ENCODE data around the gene CX3CR1.
"Not testable (repeated sequence)": the region's sequence is repeated elsewhere in the genome, so short reads cannot be mapped to it uniquely, and the experiment has no call there.

Gene CX3CR1

DNA sequence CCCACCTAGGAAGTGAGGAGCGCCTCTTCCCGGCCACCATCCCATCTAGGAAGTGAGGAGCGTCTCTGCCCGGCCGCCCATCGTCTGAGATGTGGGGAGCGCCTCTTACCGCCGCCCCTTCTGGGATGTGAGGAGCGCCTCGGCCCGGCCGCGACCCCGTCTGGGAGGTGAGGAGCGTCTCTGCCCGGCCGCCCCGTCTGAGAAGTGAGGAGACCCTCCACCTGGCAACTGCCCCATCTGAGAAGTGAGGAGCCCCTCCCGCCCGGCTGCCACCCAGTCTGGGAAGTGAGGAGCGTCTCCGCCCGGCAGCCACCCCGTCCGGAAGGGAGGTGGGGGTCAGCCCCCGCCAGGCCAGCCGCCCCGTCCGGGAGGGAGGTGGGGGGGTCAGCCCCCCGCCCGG lies 52.2 kb downstream of the CX3CR1 start:
- in situ Hi-C loops (cut with MboI; ENCODE audit: low sequenced_read_pairs), result not testable (repeated sequence)

DNA sequence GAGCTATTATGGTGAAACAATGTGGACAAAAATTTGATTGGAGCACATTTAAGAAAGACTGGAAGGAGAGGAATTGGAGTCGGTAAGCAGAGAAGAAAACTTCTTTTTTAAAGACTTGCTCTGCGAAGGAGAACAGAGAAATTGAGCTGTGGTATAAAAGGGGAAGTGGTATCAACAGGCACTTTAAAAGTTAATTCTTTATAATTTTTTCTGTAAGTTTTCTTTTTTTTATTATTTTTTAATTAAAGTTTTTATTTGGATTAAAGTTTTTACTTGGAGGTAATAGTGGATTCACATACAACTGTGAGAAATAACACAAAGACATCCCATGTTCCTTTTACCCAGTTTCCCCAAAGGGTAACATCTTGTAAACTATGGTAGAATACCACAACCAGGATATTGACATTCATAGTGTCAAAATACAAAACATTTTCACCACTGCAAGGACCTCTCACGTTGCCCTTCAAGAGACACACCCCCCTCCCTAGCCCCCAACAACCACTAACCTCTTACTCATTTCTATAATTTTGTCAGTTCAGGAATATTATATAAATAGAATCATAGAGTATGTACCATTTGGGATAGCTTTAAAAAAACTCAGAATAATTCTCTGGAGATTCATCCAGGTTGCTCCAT lies 53.6 kb downstream of the CX3CR1 start:
- in situ Hi-C loops (cut with MboI; ENCODE audit: low sequenced_read_pairs), result no loop called here

DNA sequence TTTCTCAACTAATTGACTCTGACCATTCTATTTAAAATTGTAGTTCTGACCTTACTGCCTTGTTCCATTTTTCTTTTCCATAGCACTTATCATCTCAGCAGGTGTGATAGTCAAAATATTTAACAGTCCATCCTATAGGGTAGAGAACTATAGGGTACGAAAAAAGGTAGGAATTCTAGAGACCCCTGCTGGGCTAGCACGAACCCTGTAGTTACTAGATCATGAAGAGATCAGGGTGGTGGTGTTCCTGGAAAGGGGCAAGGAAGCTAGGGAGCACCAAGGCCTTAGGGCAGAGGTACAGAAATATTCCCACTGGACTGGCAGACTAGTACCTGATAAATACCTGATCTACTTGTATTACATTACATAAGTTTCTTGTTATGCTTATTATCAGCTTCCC lies 55.5 kb downstream of the CX3CR1 start:
- in situ Hi-C loops (cut with MboI; ENCODE audit: low sequenced_read_pairs), result no loop called here

DNA sequence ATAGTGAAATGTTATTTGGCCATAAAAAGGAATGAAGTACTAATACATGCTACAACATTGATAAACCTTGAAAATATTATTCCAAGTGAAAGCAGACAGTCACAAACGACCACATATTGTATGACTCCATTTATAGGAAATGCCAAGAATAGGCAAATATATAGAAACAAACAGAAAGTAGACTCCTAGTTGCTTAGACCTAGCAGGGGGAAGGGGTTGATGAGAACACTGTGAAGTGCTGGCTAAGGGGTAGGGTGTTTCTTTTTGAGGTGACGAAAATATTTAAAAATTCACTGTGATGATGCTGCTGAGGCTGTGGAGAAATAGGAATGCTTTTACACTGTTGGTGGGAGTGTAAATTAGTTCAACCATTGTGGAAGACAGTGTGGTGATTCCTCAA lies 56.9 kb downstream of the CX3CR1 start:
- in situ Hi-C loops (cut with MboI; ENCODE audit: low sequenced_read_pairs), result no loop called here

DNA sequence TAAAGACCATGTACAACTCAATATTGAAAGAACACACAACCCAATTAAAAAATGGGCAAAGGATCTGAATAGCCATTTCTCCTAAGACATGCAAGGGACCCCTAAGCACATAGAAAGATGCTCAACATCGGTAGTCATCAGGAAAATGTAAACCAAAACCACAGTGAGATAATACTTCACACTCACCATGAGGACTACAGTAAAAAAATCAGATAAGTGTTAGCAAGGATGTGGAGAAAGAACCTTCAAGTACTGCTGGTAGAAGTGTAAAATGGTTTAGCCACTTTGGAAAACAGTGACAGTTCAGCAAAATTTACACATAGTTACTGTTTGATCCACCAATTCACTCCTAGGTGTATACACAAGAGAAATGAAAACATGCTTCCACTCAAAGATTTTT lies 57.4 kb downstream of the CX3CR1 start:
- in situ Hi-C loops (cut with MboI; ENCODE audit: low sequenced_read_pairs), result no loop called here

DNA sequence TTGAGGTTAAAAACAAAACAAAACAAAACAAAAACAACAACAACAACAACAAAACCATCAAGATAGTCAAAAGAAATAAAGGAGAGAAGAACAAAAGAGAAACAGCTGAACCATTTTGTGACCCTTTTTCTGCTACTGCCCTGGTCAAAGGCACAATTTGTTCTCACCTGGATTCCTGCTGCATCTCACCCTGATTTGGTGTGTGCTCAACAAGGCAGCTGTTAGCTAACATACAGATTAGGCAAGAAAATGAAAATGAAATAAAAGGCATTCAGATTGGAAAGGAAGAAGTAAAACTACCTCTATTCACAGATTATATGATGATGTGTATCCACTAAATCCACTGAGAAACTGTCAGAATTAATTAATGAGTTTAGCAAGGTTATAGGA lies 58.7 kb downstream of the CX3CR1 start:
- in situ Hi-C loops (cut with MboI; ENCODE audit: low sequenced_read_pairs), result no loop called here

DNA sequence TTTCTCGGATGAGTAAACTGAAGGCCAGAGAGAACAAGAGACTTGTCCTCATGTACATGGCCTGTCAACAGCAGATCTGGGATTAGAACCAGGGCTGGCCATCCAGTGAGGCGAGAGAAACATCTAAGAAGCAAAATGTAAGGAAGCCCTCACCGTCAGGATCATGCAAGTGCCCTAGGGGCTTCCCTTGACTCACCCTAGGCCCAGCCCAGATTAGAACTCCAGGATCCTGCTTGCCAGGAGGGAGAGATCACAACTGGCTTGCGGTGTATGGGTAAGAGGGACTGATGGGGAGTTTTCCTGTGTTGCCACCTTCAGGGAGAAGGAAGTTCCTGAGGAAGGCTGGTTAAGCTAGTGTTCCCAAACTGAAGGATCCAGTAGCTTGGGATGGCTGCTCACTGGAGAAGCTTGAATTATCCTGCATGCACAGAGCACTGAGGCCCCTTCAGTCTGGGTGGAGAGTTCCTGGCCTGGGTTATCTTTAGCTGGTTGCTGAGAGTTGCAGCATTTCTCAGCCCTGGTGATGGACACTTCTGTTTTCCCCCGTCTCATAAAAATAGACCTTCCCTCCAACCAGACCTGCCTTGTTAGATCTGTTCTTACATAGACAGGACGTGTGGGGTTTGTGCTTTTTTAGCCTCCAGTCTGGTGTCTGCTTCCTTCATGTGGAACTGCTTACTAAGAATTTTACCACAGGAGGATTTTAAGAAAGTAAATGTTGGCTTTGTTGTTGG lies 59.3 kb downstream of the CX3CR1 start:
- in situ Hi-C loops (cut with MboI; ENCODE audit: low sequenced_read_pairs), result no loop called here

DNA sequence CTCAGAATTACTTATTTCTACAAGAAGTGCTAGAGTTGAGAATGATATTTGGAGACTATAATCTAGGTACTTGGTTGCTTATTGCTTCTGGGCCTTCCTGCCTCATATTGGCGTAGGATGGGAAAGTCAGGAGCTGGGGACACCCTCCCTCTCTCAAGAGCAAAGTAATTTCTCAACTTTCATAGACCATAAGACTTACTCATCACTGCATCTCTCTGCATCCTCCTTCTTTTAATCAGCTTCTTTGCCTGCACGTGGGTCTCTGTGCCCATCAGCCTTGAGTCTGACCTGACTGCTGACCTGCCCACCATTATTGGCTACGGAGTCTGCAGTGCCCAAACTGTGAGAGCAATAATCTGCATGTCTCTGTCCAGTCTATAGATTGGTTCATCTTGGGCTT lies 60.1 kb downstream of the CX3CR1 start:
- in situ Hi-C loops (cut with MboI; ENCODE audit: low sequenced_read_pairs), result loop anchor here (10.0 kb wide), 1 partner anchor 65 kb away; the partner anchor contains the start of gene CX3CR1

DNA sequence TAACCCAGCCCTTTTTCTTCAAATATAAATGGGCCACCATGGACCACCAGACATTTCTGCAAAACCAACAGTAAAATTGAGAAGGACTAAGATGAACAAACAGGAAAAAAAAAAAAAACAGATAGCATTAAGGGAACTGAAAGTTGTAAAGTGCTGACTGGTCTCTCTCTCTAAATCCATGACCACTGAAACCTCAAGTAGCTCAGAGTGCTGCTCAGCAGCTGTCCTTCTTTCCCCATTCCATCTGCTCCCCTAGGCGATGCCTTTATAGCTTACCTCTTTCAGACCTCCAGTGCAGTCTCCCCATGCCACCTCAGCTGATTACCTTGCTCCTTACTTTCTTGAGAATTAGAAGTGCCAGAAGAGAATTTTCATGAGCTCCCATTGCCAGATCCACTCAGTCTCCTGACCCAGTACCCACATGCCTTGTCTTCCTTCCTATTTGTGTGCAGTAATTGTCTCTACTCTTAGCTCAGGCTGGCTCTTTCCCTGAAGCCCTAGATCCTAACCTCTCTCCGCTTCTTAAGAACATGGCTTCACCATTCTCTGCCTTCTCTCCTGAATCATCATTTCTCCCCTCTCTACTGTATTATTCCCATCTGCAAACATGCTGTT lies 63.6 kb downstream of the CX3CR1 start:
- in situ Hi-C loops (cut with MboI; ENCODE audit: low sequenced_read_pairs), result loop anchor here (10.0 kb wide), 1 partner anchor 69 kb away; the partner anchor contains the start of gene CX3CR1

DNA sequence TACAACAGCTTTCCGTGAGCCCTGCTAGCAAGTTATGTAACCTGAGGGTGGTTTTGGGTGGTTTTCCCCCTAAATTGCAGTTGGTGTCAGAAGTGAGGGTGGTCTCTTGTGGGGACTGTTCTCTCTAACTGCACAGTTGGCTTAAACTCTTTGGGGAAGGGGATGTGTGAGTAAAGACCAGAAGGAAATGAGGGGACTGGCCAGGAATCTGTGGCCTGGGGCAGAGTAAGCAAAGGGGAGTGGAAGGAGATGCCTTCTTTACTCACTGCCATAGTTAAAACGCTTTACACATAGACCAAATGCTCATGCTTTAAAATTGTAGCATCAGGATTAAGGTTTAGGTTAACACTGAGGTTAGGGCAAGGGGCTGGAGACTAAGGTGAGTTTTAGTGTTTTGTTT lies 66.2 kb downstream of the CX3CR1 start:
- in situ Hi-C loops (cut with MboI; ENCODE audit: low sequenced_read_pairs), result loop anchor here (10.0 kb wide), 1 partner anchor 71 kb away; the partner anchor contains the start of gene CX3CR1
